HepG2 (cell line): Measurements from ENCODE around the gene ARHGAP26.

ENCODE experiments used
- IKZF1 ChIP-seq: fragments of 450-650 bp; IDR thresholded peaks from 2 replicates; pipeline ENCODE4 v1.7.1; 2016
- IRF2 ChIP-seq: IDR thresholded peaks from 2 replicates; pipeline ENCODE4 v1.6.1; 2018; ENCODE audit warnings: missing genetic modification reagents, missing compliant biosample characterization
- KAT7 ChIP-seq: IDR thresholded peaks from 2 replicates; pipeline ENCODE4 v1.6.1; 2018; ENCODE audit warnings: borderline replicate concordance, missing compliant biosample characterization
- KDM2A ChIP-seq: sonication (generic); formaldehyde crosslinking; IDR thresholded peaks from 2 replicates; pipeline ENCODE4 v1.4.0; 2020; ENCODE audit warnings: low read depth, missing genetic modification reagents, borderline replicate concordance
- POLR2A ChIP-seq, 2 experiments: IDR thresholded peaks; 2 replicates each; pipeline ENCODE4 v1.6.1; 2011; ENCODE audit warnings: low read depth in 2 of 2, low read length in 2 of 2, mild to moderate bottlenecking in 1 of 2, moderate library complexity in 1 of 2; ENCODE audit not compliant: insufficient read depth in 1 of 2
- TAF1 ChIP-seq: sonication (generic); formaldehyde crosslinking; IDR thresholded peaks from 2 replicates; pipeline ENCODE4 v1.4.0; 2020; ENCODE audit warnings: missing genetic modification reagents
- TF ChIP-seq, protein P1 (sequence below): sonication (generic); formaldehyde crosslinking; IDR thresholded peaks from 2 replicates; pipeline ENCODE4 v1.9.0; 2021; ENCODE audit warnings: missing genetic modification reagents, borderline replicate concordance
- TF ChIP-seq, protein P2 (sequence below): sonication (generic); formaldehyde crosslinking; IDR thresholded peaks from 2 replicates; pipeline ENCODE4 v1.4.0; 2020; ENCODE audit warnings: missing genetic modification reagents
- TF ChIP-seq, protein P3 (sequence below): sonication (generic); formaldehyde crosslinking; IDR thresholded peaks from 2 replicates; pipeline ENCODE4 v1.5.0; 2020; ENCODE audit warnings: mild to moderate bottlenecking, missing genetic modification reagents, moderate library complexity

DNA sequence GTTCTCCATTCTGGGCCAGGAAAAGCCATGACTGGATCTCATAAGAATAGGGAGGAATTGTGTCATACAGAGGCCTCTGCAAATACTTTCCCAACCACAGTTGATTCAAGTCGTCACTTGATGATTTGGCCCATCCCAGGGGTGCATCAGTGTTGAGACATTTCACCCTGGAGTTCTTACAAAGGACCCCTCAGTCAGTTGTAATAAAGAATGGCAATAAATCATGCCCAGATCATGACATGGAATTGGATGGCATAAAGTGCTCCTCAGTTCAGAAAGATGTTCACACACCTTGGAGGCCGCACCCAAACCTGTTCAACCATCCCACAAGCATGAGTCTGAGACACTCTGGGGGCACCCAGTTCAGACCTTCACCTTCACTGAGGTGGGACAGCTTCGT lies 465.2 kb downstream of the ARHGAP26 start:
- TF ChIP-seq POLR2A (IDR thresholded peaks at IDR 0.05; ENCODE audit: insufficient read depth in 1 of 2, low read depth in 2 of 2, low read length in 2 of 2) (no peak), KAT7 (CRISPR knock-in tag) (no peak), TAF1 (CRISPR knock-in tag) (no peak), IKZF1 (no peak), IRF2 (no peak), KDM2A (CRISPR knock-in tag) (no peak)
- TF ChIP-seq, protein P1, sequence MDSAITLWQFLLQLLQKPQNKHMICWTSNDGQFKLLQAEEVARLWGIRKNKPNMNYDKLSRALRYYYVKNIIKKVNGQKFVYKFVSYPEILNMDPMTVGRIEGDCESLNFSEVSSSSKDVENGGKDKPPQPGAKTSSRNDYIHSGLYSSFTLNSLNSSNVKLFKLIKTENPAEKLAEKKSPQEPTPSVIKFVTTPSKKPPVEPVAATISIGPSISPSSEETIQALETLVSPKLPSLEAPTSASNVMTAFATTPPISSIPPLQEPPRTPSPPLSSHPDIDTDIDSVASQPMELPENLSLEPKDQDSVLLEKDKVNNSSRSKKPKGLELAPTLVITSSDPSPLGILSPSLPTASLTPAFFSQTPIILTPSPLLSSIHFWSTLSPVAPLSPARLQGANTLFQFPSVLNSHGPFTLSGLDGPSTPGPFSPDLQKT (CRISPR knock-in tag), result no peak
- TF ChIP-seq, protein P2, sequence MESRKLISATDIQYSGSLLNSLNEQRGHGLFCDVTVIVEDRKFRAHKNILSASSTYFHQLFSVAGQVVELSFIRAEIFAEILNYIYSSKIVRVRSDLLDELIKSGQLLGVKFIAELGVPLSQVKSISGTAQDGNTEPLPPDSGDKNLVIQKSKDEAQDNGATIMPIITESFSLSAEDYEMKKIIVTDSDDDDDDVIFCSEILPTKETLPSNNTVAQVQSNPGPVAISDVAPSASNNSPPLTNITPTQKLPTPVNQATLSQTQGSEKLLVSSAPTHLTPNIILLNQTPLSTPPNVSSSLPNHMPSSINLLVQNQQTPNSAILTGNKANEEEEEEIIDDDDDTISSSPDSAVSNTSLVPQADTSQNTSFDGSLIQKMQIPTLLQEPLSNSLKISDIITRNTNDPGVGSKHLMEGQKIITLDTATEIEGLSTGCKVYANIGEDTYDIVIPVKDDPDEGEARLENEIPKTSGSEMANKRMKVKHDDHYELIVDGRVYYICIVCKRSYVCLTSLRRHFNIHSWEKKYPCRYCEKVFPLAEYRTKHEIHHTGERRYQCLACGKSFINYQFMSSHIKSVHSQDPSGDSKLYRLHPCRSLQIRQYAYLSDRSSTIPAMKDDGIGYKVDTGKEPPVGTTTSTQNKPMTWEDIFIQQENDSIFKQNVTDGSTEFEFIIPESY (CRISPR knock-in tag), result no peak
- TF ChIP-seq, protein P3, sequence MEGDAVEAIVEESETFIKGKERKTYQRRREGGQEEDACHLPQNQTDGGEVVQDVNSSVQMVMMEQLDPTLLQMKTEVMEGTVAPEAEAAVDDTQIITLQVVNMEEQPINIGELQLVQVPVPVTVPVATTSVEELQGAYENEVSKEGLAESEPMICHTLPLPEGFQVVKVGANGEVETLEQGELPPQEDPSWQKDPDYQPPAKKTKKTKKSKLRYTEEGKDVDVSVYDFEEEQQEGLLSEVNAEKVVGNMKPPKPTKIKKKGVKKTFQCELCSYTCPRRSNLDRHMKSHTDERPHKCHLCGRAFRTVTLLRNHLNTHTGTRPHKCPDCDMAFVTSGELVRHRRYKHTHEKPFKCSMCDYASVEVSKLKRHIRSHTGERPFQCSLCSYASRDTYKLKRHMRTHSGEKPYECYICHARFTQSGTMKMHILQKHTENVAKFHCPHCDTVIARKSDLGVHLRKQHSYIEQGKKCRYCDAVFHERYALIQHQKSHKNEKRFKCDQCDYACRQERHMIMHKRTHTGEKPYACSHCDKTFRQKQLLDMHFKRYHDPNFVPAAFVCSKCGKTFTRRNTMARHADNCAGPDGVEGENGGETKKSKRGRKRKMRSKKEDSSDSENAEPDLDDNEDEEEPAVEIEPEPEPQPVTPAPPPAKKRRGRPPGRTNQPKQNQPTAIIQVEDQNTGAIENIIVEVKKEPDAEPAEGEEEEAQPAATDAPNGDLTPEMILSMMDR (CRISPR knock-in tag), result no peak
